Measurements from ENCODE around the gene AFG1L.
"Not testable (repeated sequence)": the region's sequence is repeated elsewhere in the genome, so short reads cannot be mapped to it uniquely, and the experiment has no call there.

The AFG1L gene

GRCh38 chr6:108294727-108295625, at the start of gene AFG1L:
TSS of gene AFG1L (plus strand) at chr6:108295054. CDS start at chr6:108295080, 26 bp downstream.
- DNase-seq (ENCODE audit: low spot score): peak; percentile 96

DNA sequence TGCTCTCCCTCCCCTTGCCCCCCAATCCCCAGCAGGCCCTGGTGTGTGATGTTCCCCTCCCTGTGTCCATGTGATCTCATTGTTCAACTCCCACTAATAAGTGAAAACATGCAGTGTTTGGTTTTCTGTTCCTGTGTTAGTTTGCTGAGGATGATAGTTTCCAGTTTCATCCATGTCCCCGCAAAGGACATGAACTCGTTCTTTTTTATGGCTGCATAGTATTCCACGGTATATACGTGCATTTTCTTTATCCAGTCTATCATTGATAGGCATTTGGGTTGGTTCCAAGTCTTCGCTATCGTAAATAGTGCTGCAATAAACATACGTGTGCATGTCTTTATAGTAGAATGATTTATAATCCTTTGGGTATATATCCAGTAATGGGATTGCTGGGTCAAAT, 49.8 kb upstream of the AFG1L start:
- not testable (repeated sequence) for DNase-seq (ENCODE audit: low spot score)

DNA sequence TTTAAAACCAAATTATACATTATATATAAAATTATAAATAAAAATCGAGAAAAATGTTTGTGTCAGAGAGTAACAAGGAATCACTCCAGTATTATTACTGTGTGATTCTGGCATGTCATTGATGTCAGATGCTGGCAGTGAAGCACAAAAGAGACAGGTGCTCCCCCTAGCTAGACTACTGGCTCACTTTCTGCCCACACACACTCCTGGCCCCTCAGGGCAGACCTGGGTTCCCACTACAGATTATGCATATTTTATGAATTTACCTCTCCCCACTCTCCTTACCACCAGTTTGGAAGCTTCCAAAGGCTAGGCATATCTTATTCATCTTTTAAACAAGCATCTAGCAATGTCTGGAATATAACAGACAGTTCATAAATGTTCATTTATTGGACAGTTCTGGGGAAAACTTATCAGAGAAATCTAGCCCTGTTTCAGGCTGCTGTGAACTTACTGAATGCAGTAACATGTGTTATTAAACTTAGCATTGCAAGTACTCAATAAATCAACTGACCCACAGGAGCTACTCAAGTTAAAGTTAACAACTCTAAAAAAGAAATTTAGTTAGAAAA, 46.8 kb upstream of the AFG1L start:
- DNase-seq (ENCODE audit: low spot score): no peak

DNA sequence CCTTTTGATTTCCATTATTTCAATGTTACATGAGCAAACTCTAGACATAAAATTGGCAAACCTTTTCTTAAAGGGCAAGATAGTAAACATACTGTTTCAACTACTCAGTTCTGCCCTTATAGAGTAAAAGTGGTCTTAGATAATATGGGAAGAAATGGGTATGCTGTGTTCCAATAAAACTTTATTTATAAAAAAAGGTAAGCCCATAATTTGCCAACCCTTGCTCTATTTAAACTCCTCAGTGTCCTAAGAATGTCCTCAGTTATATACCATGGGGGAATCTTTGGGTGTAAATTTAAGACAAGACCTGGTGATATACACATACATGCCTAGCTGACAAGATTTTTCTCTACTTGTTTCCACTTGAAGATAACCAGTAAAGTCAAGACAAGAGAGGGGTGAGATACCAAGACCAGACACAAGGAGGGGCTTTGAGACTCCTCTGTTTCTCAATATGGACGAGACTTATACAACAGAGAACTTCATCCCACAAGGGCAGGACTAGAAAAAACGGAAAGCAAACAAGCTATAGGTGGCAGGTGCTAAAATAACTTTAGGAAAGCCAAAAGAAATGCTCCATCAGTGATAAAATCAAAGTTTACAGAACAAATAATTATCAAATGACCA, 44.5 kb upstream of the AFG1L start:
- DNase-seq (ENCODE audit: low spot score): no peak

DNA sequence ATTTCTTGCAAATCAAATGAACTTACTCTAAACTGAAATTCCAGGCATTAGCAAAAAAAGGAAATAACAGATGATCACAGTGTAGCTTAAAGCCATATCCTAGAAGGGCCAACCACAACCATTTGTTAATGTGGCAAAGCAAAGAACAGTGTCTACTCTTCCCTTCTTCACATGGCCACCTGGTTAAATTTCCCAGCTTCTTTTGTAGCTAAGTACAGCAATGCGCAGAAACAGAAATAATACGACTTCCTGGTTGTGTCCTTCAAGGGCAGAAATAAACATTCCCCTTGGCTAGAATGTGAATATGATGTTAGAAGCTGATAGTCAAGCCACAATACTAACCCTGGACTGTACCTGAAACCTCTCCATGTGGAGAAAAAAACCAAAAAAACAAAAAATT, 43.6 kb upstream of the AFG1L start:
- DNase-seq (ENCODE audit: low spot score): no peak

DNA sequence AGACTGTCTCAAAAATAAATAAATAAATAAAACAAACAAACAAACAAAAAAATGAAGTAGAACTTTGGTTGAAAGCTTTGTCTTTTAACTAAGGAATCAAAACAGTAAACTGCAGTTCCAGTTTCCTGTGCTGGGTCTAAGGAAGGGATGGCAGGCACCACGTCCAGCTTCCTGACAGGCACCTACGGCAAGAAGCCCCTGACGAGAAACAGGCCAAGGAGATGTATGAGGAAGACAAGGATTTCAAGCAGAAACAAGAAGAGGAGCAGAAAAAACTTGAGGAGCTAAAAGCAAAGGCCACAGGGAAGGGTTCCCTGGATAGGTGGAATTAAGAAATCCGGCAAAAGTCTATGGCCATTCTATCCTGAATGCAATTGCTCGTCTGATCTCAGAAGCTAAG, 42.8 kb upstream of the AFG1L start:
- DNase-seq (ENCODE audit: low spot score): no peak

DNA sequence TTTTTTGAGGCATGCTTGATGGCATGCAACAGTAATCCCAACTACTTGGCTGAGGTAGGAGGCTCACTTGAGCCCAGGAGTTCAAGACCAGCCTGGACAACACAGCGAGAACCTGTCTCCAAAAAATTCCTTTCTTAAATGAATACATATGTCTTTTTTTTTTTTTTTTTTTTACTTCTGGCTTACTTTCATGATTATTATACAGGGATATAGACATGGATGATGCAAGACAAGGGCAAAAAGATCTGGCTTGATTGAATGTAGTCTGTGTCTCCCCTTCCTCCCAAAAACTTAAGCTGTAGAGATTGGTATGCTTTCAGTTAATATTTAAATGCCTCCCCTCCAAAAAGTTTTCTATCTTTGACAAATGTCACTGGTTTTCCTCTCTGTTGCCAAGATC, 41.6 kb upstream of the AFG1L start:
- DNase-seq (ENCODE audit: low spot score): no peak

DNA sequence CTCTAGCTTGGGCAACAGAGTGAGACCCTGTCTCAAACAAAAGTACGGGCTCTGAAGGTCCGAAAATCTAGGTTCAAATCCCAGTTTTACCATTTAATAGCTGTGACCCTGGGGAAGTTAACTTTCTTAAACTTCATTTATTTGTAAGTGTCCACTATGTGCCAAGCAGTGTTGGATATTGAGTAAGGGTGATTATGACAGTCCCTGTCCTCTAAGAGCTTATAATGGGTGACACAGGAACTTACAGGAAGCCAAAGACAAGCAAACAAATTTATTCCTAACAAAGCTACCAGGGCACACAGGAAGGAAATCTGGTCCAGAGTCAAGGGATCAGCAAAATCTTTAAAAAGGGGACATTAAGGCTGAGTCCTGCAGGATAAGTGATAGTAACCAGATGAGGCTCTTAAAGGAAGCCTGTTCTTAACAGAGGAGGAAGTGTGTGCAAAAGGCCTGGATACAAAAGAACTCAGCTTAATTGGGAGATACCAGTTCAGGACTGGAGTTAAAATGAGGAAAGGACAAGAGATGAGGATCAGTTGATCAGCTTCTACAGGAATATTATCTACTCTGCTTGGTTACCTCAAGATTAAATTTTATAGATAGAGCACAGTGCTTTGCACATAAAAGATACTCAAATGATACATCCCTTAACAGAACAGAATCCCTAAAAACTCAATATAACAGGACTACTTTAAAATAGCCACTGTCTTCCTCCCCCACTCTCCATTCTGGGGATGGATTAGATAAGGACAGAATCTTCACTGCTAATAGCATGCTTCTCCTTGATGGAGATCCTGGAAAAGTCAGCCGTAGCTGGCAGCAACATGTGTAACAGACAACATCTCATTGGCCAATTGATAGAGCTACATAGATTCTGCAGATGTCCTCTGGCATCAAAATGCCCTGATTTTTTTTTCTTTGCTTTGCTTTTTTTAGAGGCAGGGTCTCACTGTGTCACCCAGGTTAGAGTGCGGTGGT, 40.1 kb upstream of the AFG1L start:
- DNase-seq (ENCODE audit: low spot score): no peak

GRCh38 chr6:108260126-108260808, 34.6 kb upstream of the AFG1L start:
- DNase-seq (ENCODE audit: low spot score): peak; percentile 46

DNA sequence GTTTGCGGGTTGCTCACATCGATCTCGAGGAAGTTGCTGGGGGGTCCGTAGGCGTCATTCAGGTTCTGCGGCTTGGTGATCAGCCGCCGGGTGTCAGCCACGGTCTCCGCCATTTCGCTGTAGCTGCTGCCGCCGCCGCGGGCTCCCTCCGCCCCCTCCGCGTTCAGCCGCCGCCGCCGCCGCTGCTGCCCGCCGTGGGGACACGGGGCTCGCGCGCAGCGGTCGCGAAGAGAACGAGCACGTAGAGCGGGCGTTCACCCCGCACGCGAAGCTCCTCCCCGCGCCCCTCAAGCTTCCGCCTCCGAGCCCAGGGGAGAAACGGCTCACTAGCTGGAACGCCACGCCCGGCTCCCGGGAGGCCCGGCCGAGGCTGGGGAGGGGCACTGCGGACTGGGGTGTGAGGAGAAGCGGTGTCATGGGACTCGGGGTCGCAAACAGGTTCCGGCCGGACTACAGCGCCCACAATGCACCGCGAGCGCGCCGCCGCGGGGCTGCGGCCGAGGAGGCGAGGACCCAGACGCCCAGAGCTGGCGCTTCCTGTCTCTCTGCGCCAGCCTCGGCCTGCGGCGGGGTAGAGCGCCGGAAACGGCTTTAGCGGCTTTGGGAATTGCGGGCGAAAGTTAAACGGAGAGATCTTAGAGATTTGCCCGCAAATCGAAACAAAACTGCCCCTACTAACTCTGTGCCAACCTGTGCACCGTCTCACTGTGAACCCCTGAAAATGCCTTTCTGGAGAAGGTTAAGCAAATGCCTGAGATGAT, 33.9 kb upstream of the AFG1L start, which contains the start of gene SNX3:
TSS of gene SNX3 (minus strand) at position 232 of the 761 bp plus-strand sequence. CDS start at position 113, 119 bp downstream.
- DNase-seq (ENCODE audit: low spot score): peak; percentile 98

DNA sequence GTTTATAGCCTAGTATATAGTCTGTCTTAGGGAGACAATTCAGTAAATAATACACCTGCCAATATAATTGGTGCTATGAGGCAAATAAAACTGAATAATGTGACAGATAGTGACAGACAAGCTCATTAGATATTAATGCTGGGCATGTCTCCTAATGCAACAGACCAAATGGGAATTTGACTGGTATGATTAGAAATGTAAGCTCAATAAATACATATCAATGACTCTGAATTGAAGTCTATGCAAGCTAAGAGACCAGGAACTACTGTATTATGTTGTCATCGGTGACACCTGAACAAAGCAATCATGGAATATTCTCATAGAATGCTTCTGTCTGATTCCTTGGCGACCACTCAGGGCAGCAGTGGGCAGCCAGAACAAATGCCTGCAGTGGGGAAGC, 31.5 kb upstream of the AFG1L start:
- DNase-seq (ENCODE audit: low spot score): no peak

GRCh38 chr6:108268845-108269244, 26.0 kb upstream of the AFG1L start:
- DNase-seq (ENCODE audit: low spot score): no peak

DNA sequence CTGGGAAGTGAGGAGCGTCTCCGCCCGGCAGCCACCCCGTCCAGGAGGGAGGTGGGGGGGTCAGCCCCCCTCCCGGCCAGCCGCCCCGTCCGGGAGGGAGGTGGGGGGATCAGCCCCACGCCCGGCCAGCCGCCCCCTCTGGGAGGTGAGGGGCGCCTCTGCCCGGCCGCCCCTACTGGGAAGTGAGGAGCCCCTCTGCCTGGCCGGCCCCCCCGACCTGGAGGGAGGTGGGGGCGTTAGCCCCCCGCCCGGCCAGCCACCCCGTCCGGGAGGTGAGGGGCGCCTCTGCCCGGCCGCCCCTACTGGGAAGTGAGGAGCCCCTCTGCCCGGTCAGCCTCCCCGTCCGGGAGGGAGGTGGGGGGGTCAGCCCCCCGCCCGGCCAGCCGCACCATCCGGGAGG, 24.9 kb upstream of the AFG1L start:
- not testable (repeated sequence) for DNase-seq (ENCODE audit: low spot score)

DNA sequence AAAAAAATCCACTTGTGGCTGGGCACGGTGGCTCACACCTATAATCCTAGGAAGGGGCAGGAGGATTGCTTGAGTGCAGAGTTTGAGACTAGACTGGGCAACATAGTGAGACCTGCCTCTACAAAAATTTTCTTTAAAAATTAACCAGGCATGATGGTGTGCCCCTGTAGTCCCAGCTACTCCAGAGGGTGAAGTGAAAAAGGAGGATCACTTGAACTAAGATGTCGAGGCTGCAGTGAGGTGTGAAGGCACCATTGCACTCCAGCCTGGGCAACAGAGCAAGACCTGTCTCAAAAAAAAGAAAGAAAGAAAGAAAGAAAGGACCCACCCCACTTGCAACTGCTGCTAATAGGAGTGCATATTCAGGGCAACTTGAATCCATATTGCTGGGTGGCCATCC, 20.3 kb upstream of the AFG1L start:
- no peak for DNase-seq (ENCODE audit: low spot score)

DNA sequence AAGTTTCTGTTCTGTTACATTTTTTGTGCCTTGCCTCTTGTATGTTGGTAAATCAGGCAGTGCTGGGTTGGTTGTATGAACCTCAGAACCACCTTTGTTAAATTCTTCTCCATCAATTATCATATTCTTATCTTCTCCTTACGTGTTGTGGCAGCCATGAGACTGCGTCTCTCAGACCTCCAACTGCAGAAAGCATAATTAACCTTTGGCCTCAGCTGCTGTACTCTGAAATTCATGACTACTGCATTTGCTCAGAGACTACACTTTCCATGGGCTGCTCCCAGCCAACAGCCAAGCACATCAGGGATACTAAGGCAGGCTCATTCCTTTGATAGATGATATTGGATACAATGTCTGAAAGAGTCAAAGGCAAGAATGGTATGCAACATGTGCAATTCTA, 18.9 kb upstream of the AFG1L start:
- no peak for DNase-seq (ENCODE audit: low spot score)

GRCh38 chr6:108277295-108277694, 17.6 kb upstream of the AFG1L start:
- no peak for DNase-seq (ENCODE audit: low spot score)

GRCh38 chr6:108277831-108278230, 17.0 kb upstream of the AFG1L start:
- no peak for DNase-seq (ENCODE audit: low spot score)

- DNase-seq (ENCODE audit: low spot score): no peak
Observed at GRCh38 chr6:108285381-108285780, 9.5 kb upstream of the AFG1L start.

DNA sequence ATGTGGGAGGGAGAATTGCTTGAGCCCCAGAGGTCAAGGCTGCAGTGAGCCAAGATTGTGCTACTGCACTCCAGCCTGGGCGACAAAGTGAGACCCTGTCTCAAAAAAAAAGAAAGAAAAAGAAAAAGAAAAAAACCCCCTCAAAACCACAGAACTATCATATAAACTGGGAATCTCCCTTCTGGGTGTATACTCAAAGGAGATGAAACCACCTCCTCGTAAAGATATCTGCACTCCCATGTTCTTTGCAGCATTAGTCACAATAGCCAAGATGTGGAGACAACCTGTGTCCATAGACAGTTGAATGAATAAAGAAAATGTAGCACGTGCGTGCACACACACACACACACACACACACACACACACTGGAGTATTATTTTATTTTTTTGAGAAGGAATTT, 8.5 kb upstream of the AFG1L start:
- no peak for DNase-seq (ENCODE audit: low spot score)

GRCh38 chr6:108287373-108287772, 7.5 kb upstream of the AFG1L start:
- no peak for DNase-seq (ENCODE audit: low spot score)
